Heart left ventricle (tissue), 16 donors: Measurements from ENCODE around the gene HSH2D. TPM values are rescaled to one million over a fixed set of nuclear protein-coding genes. Genes with fewer than 3 reads are reported as not detected.

Experiments used
- ATAC-seq, 4 donors: fragments of 200-7000 bp; cut with Tn5 transposase; one replicate each; pipeline ENCODE4 v1.9.1; 2020 to 2022; ENCODE audit warnings: moderate library complexity in 4 of 4, mild to moderate bottlenecking in 3 of 4, moderate number of reproducible peaks in 1 of 4
- DNase-seq, 5 donors: peaks; one replicate each; pipeline ENCODE4 v3.0.0-alpha.2; 2020
- H3K27ac ChIP-seq, 12 donors: fragments of 200-600 bp; sonication (generic) in 4 of 12; one replicate each; pipeline versions ENCODE4 v1.5.0 to v1.8.0; 2016 to 2022; ENCODE audit warnings: mild to moderate bottlenecking in 2 of 12
- H3K27me3 ChIP-seq, 9 donors: fragments of 200-600 bp; sonication (generic) in 2 of 9; one replicate each; pipeline versions ENCODE4 v1.5.1 to v1.8.0; 2016 to 2022; ENCODE audit warnings: mild to moderate bottlenecking in 3 of 9
- H3K36me3 ChIP-seq, 9 donors: fragments of 200-600 bp; sonication (generic) in 2 of 9; one replicate each; pipeline versions ENCODE4 v1.5.0 to v1.8.0; 2018 to 2022; ENCODE audit warnings: mild to moderate bottlenecking in 2 of 9
- H3K4me1 ChIP-seq, 12 donors: fragments of 200-600 bp; sonication (generic) in 4 of 12; one replicate each; pipeline versions ENCODE4 v1.5.0 to v1.8.0; 2016 to 2022; ENCODE audit warnings: mild to moderate bottlenecking in 3 of 12
- H3K4me3 ChIP-seq, 12 donors: fragments of 200-600 bp; sonication (generic) in 4 of 12; one replicate each; pipeline versions ENCODE4 v1.5.0 to v1.8.0; 2017 to 2022; ENCODE audit warnings: mild to moderate bottlenecking in 9 of 12, moderate library complexity in 4 of 12
- H3K9me3 ChIP-seq, 12 donors: fragments of 200-600 bp; sonication (generic) in 4 of 12; one replicate each; pipeline versions ENCODE4 v1.5.0 to v1.8.0; 2016 to 2022; ENCODE audit warnings: mild to moderate bottlenecking in 1 of 12
- CTCF ChIP-seq, 12 donors: fragments of 200-600 bp; sonication (generic) in 4 of 12; IDR thresholded peaks; one replicate each; pipeline versions ENCODE4 v1.5.0 to v1.8.0; 2018 to 2022; ENCODE audit warnings: antibody characterized with exemption in 12 of 12, mild to moderate bottlenecking in 5 of 12
- POLR2A ChIP-seq, 2 donors: fragments of 450-650 bp; IDR thresholded peaks; one replicate each; pipeline ENCODE4 v1.6.1; 2017; ENCODE audit warnings: antibody characterized with exemption in 2 of 2, mild to moderate bottlenecking in 2 of 2, moderate library complexity in 2 of 2
- WGBS, 4 donors: extraction: QIAGEN DNeasy Blood & Tissue Kit in 2 of 4; methylation state at CpG; one replicate each; pipeline versions ENCODE4 v1.1.5 to v1.1.7; 2013 to 2018; 5-methylcytosine and 5-hydroxymethylcytosine counted together
- intact Hi-C, 10 donors: fragments of 100-400 bp; cut with DNase I; formaldehyde crosslinking; loops; one replicate each; pipeline versions ENCODE4 v1.11.1 to v1.14.2; 2022
- polyA plus RNA-seq, 2 donors: library from polyadenylated mRNA; stranded (reverse); fragments of 200-250 nt; gene quantifications; one replicate each; pipeline ENCODE4 v1.2.3, GENCODE V29; 2013
- total RNA-seq, 9 donors: library from RNA; depleted of rRNA in 2 of 9; stranded (reverse); fragments of >200 nt in 2 of 9; fragmentation: NEBNext Ultra II Directional in 3 of 9; extraction: Animal tissue kit (Norgen Biotek cat#: 25700) in 3 of 9; gene quantifications; one replicate each; pipeline versions ENCODE4 v1.1.0 to v1.2.4, GENCODE V29; 2016 to 2023
- donor health status: ischemic (EF 13 %, LVEDD 7.1; RV severe dilation, severe dysfunction).
- donor health status: healthy with polysubstance abuse.
- donor health status: DM: no; HTN: yes; CAD: no.
- donor health status: DM: no; HTN: no; CAD: no.
- donor health status: ischemic (EF 25% LVEDD 6.9; RV normal size, moderate dysfunction).
- donor health status: ischemic (EF 25% LVEDD 5.7; RV mildly dilated, moderate dysfunction).
- donor health status: healthy.
- donor health status: DM: yes; HTN: yes; CAD: no.
- donor health status: ischemic (EF 35%, LVEDD 5.7; RV mildly dilated, moderate dysfunction).
- donor health status: nonischemic (EF 11% LVEDD 7.7; RV severe dilation, severe dysfunction).
- donor health status: DM: yes; HTN: yes; CAD: no.
- donor health status: PGD.
- donor health status: ischemic (EF 29% LVEDD 5.4; RV normal size, mild dysfunction).
- donor health status: nonischemic (EF 23%, LVEDD 6.1; RV moderate dilation, normal function).

The HSH2D gene
- total and polyA plus RNA-seq, 11 donors = 0.12 to 1.8 (median 0.30) TPM; not detected in 4

GRCh38 chr19:16180611-16181010 is 37.1 kb downstream of the HSH2D start:
- H3K27me3 ChIP-seq = peaks cover 0 to 9% (median 0%) of the 10 kb centered on the region in 9 donors
- H3K4me1 ChIP-seq = peaks cover 0 to 11% (median 2%) of the 10 kb centered on the region in 12 donors
- intact Hi-C loops = loop anchor here in 5 of 10 donors (2.0 to 5.0 kb wide), 5 partner anchors 68 to 598 kb away; partner anchors contain the start of gene RAB8A (in 2 of the 5)
- H3K9me3 ChIP-seq = peaks cover 0 to 5% (median under 1%) of the 10 kb centered on the region in 12 donors
- DNase-seq = no peak
- no peaks in the 10 kb centered on the region for H3K36me3 ChIP-seq
- ATAC-seq = no peak
- TF ChIP-seq CTCF (IDR thresholded peaks at IDR 0.05) (no peak), POLR2A (IDR thresholded peaks at IDR 0.05) (no peak)
- 46 to 61% (median 48%) methylated on average over 4 of the region's 4 CpGs for WGBS, 4 donors
- no peak overlapping the region for H3K27ac ChIP-seq
- no peak overlapping the region for H3K4me3 ChIP-seq

GRCh38 chr19:16184665-16185122 is 41.2 kb downstream of the HSH2D start:
- Histone ChIP-seq H3K27me3 (peaks cover 0 to 9% (median 0%) of the 10 kb centered on the region in 9 donors), H3K27ac (peak overlapping the region; percentile 49 to 92 (median 78)), H3K9me3 (no peaks in the 10 kb centered on the region), H3K36me3 (peaks cover 0 to 31% (median 19%) of the 10 kb centered on the region in 9 donors), H3K4me1 (peaks cover 0 to 35% (median 16%) of the 10 kb centered on the region in 12 donors), H3K4me3 (peak overlapping the region in 11 of 12 donors; percentile 73 to 99 (median 93))
- intact Hi-C loops = loop anchor here in 7 of 10 donors (2.0 to 5.0 kb wide), 6 partner anchors 72 to 602 kb away; partner anchors contain the start of gene RAB8A (in 6 of the 7)
- 39 to 44% (median 43%) methylated on average over 18 of the region's 18 CpGs for WGBS, 4 donors
- ATAC-seq (no peak), DNase-seq (no peak)
- no peak for TF ChIP-seq POLR2A (IDR thresholded peaks at IDR 0.05)
- no peak for TF ChIP-seq CTCF (IDR thresholded peaks at IDR 0.05)

- Histone ChIP-seq H3K36me3 (peaks cover 0 to 37% (median 25%) of the 10 kb centered on the region in 9 donors), H3K27ac (peak within 1 kb of the TSS; percentile 72 to 92 (median 82)), H3K4me3 (peak within 1 kb of the TSS; percentile 66 to 99 (median 91)), H3K4me1 (peaks cover 3 to 41% (median 16%) of the 10 kb centered on the region in 12 donors), H3K27me3 (peaks cover 0 to 9% (median 0%) of the 10 kb centered on the region in 9 donors), H3K9me3 (no peaks in the 10 kb centered on the region)
- WGBS, 4 donors = 0 to 1% (median 1%) methylated on average over 34 to 39 of the region's 39 CpGs
- DNase-seq = peak; percentile 99
- intact Hi-C loops = loop anchor here in 4 of 10 donors (2.0 to 5.0 kb wide), 3 partner anchors 73 to 600 kb away; partner anchors contain the start of gene RAB8A (in 4 of the 4)
- ATAC-seq = peak; percentile 94 to 99 (median 98)
- TF ChIP-seq POLR2A (IDR thresholded peaks at IDR 0.05) = peak in 1 of 2 donors; percentile 74
- TF ChIP-seq CTCF (IDR thresholded peaks at IDR 0.05) = peak in 10 of 12 donors; percentile 7 to 51 (median 25)
These were observed 41.8 kb downstream of the HSH2D start, which contains the start of gene FAM32A for GRCh38 chr19:16185123-16185767. Gene FAM32A, plus strand, starts transcription at chr19:16185410. Its CDS starts 33 bp downstream, at chr19:16185443.

GRCh38 chr19:16185768-16186123 is 42.3 kb downstream of the HSH2D start:
- ATAC-seq = peak in 3 of 4 donors; percentile 20 to 50 (median 27)
- Histone ChIP-seq H3K4me3 (peak overlapping the region; percentile 66 to 99 (median 91)), H3K27me3 (peaks cover 0 to 9% (median 0%) of the 10 kb centered on the region in 9 donors), H3K27ac (peak overlapping the region; percentile 72 to 92 (median 82)), H3K4me1 (peaks cover 4 to 46% (median 16%) of the 10 kb centered on the region in 12 donors), H3K9me3 (no peaks in the 10 kb centered on the region), H3K36me3 (peaks cover 0 to 42% (median 30%) of the 10 kb centered on the region in 9 donors)
- intact Hi-C loops = loop anchor here in 4 of 10 donors (2.0 to 5.0 kb wide), 3 partner anchors 73 to 601 kb away; partner anchors contain the start of gene RAB8A (in 4 of the 4)
- peak in 3 of 5 donors; percentile 34 to 62 (median 39) for DNase-seq
- 0 to 1% (median 0%) methylated on average over 20 of the region's 20 CpGs for WGBS, 4 donors
- TF ChIP-seq CTCF (IDR thresholded peaks at IDR 0.05) (peak in 8 of 12 donors; percentile 22 to 49 (median 42)), POLR2A (IDR thresholded peaks at IDR 0.05) (no peak)
